PC-9 (cell line): Measurements from ENCODE around the gene ZNF764.

Experiments used
- EZH2 ChIP-seq: fragments of 200-600 bp; sonication (generic); IDR thresholded peaks from 2 replicates; pipeline ENCODE4 v1.8.0; 2017; ENCODE audit warnings: antibody characterized with exemption, low read depth
- TF ChIP-seq, protein P1 (sequence below): fragments of 200-600 bp; sonication (generic); conservative IDR thresholded peaks from 2 replicates; pipeline ENCODE4 v1.6.1; 2017; ENCODE audit warnings: mixed run types, antibody characterized with exemption, mild to moderate bottlenecking, moderate library complexity

- TF ChIP-seq, protein P1, sequence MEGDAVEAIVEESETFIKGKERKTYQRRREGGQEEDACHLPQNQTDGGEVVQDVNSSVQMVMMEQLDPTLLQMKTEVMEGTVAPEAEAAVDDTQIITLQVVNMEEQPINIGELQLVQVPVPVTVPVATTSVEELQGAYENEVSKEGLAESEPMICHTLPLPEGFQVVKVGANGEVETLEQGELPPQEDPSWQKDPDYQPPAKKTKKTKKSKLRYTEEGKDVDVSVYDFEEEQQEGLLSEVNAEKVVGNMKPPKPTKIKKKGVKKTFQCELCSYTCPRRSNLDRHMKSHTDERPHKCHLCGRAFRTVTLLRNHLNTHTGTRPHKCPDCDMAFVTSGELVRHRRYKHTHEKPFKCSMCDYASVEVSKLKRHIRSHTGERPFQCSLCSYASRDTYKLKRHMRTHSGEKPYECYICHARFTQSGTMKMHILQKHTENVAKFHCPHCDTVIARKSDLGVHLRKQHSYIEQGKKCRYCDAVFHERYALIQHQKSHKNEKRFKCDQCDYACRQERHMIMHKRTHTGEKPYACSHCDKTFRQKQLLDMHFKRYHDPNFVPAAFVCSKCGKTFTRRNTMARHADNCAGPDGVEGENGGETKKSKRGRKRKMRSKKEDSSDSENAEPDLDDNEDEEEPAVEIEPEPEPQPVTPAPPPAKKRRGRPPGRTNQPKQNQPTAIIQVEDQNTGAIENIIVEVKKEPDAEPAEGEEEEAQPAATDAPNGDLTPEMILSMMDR, result no peak
- TF ChIP-seq EZH2, result no peak
Measured at GRCh38 chr16:30518552-30518951, 39.6 kb downstream of the ZNF764 start.
